GM12891 (cell line): ENCODE results near the gene SARDH.

Source experiments
- POLR2A ChIP-seq: IDR thresholded peaks from 2 replicates; pipeline ENCODE4 v1.6.1; 2011; ENCODE audit warnings: low read depth, low read length, control low read depth
- POLR2AphosphoS5 ChIP-seq: IDR thresholded peaks from 2 replicates; pipeline ENCODE4 v1.6.1; 2011; ENCODE audit warnings: low read depth, low read length, control low read depth
- POU2F2 ChIP-seq: IDR thresholded peaks from 2 replicates; pipeline ENCODE4 v1.6.1; 2011; ENCODE audit warnings: low read depth, mild to moderate bottlenecking, control low read depth, low read length, moderate library complexity
- SPI1 ChIP-seq: IDR thresholded peaks from 2 replicates; pipeline ENCODE4 v1.6.1; 2011; ENCODE audit warnings: low read depth, low read length, control low read depth

DNA sequence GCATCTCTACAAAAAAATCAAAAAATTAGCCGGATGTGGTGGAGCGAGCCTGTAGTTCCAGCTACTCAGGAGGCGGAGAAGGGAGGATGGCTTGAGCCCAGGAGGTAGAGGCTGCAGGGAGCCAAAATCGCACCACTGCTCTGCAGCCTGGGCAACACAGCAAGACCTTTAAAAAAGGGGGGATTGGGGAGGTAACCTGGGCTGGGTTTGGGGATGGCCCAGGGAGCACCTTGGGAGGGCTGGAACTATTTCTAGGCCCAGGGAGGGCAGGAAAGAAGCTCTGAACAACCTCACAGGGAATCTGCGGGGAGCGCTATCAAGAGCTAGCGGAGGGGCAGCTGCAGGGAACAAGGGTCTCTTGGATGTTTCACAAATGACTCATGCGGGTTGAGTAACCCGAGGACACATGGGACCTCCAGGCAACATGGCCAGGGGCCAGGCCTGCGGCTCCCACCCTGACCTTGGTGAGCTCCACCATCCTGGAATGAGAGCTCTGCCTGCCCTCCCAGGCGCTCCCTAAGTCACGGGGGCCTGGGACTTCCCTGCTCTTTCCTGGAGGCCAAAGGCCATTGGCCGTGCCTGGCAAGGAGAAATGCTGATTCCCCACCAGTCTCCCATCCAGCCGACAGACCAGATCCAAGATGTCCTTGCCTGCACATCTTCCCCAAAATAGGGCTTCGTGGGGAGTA is 23.4 kb downstream of the SARDH start:
- TF ChIP-seq POLR2AphosphoS5 (no peak), POLR2A (no peak), POU2F2 (no peak), SPI1 (no peak)
